ENCODE data around the gene ALS2.

GRCh38 chr2:201798252-201798913 is 17.6 kb upstream of the ALS2 start:
- TF ChIP-seq POLR2A (IDR thresholded peaks at IDR 0.05) = no peak
- TF ChIP-seq POLR2AphosphoS5 (IDR thresholded peaks at IDR 0.05) = no peak
- TF ChIP-seq CTCF (IDR thresholded peaks at IDR 0.05) = no peak
- TF ChIP-seq EP300 (IDR thresholded peaks at IDR 0.05) = no peak

All from suprapubic skin (tissue), 4 donors.